ENCODE results near the gene IFNGR2. TPM values are rescaled to one million over a fixed set of nuclear protein-coding genes. Genes with fewer than 3 reads are reported as not detected.
A peak's percentile ranks its signal among the peaks of the same experiment; 100 is the strongest.

Gene IFNGR2
- total and polyA plus RNA-seq, 7 experiments from 2014 or later = 9.1 to 80.5 (median 33.7) TPM

DNA sequence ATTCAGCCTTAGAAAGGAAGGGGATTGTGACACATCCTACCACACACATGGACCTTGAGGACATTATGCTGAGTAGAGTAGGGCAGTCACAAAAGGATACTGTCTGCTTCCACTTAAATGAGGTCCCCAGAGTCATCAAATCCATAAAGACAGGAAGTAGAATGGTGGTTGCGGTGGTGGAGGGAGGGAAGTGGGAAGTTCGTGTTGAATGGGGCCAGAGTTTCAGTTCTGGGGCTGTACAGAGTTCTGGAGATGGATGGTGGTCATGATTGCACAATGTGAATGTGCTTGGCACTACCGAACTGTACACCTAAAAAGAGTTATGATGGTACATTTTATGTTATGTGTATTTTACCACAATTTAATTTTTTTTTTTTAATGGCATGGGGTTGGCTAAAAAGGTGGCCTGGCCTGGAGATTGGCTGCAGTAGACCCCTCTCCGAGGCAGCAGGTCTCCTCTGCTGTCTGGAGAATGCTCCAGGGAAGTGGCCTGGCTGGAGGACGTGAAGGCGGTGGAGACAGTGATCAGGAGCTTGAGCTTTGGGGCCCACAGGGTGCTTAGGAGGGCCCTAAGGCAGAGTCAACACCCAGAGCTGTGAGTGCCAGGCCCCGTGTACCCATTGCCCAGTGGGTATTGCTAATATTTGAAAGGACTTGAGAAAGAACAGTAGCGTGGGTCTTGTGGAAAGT, 30.4 kb downstream of the IFNGR2 start:
- intact Hi-C loops (cut with micrococcal nuclease) = loop anchor here in 1 of 2 donors (2.0 kb wide), 1 partner anchor 51 kb away; no protein-coding TSS in a partner anchor
- H3K4me1 Mint-ChIP-seq = peaks cover 0 to 32% (median 10%) of the 10 kb centered on the region in 7 donors
- no peak overlapping the region for H3K4me3 ChIP-seq (ENCODE audit: low read length)
- no peaks in the 10 kb centered on the region for H3K9me3 Mint-ChIP-seq
- POLR2A ChIA-PET = interaction anchor here (1.4 kb wide), 1 partner anchor 23 kb away, joined by 3 read pairs; no protein-coding TSS in a partner anchor
- no peaks in the 10 kb centered on the region for H3K27me3 ChIP-seq (ENCODE audit: control insufficient read depth in 2 of 2, insufficient read depth in 2 of 2, low read length in 2 of 2)
- H3K4me3 Mint-ChIP-seq = peak overlapping the region in 2 of 10 donors; percentile 21 to 61
- DNase-seq = no peak
- H3K27ac Mint-ChIP-seq = peak overlapping the region; percentile 20 to 83 (median 70)
- H3K36me3 ChIP-seq (ENCODE audit: control insufficient read depth in 2 of 3, insufficient read depth in 3 of 3, low read length in 3 of 3) = peaks cover 10 to 91% (median 12%) of the 10 kb centered on the region in 3 experiments
- H3K9me3 ChIP-seq (ENCODE audit: control insufficient read depth in 2 of 3, low read length in 3 of 3) = no peaks in the 10 kb centered on the region
- no peak overlapping the region for H3K27ac ChIP-seq (ENCODE audit: low read depth, low read length)
- CTCF ChIA-PET = interaction anchor here (2.2 kb wide), 1 partner anchor 13 kb away, joined by 11 read pairs; no protein-coding TSS in a partner anchor
- peaks cover 7 to 43% (median 18%) of the 10 kb centered on the region in 5 donors for H3K36me3 Mint-ChIP-seq
- H3K27me3 Mint-ChIP-seq = no peaks in the 10 kb centered on the region
- no peaks in the 10 kb centered on the region for H3K4me1 ChIP-seq (ENCODE audit: control insufficient read depth in 2 of 2, insufficient read depth in 2 of 2, low read length in 2 of 2)
- ATAC-seq = peak; percentile 31

DNA sequence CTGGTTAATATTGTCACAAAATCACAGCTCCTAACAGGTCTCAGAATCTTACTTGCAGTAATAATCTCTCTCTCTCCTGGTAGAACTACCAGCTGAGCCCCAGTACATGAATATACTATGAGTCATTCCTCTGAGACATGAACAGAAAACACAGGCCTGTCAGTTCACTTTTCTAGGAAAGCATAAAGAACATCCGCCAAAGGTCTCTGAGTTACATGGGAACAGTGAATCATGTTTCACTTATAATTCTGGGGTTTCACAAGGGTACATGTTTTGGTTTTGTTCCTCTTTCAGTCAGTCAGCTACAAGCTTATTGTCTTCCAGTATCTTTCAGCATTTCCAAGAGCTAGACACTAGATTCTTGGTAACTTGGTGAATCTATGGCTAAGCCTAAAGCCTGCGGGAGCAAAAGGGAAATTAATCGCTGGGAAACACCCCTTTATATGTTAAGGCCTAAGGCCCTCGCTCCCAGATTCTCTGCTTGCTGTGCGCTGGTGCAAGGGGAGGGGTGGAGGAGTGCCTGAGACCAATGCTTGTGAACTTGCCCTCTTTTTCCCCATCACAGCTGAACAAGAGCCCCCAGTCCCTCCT, 31.7 kb downstream of the IFNGR2 start:
- POLR2A ChIA-PET = interaction anchor here (1.4 to 1.7 kb wide), 2 partner anchors 22 to 74 kb away, joined by 3 read pairs; no protein-coding TSS in a partner anchor
- CTCF ChIA-PET = interaction anchor here (0.6 to 2.2 kb wide), 2 partner anchors 11 to 53 kb away, joined by 5 to 11 read pairs; no protein-coding TSS in a partner anchor
- Histone ChIP-seq H3K4me1 (ENCODE audit: control insufficient read depth in 2 of 2, insufficient read depth in 2 of 2, low read length in 2 of 2) (no peaks in the 10 kb centered on the region), H3K27me3 (ENCODE audit: control insufficient read depth in 2 of 2, insufficient read depth in 2 of 2, low read length in 2 of 2) (no peaks in the 10 kb centered on the region), H3K36me3 (ENCODE audit: control insufficient read depth in 2 of 3, insufficient read depth in 3 of 3, low read length in 3 of 3) (peaks cover 7 to 83% (median 10%) of the 10 kb centered on the region in 3 experiments), H3K27ac (ENCODE audit: low read depth, low read length) (peak overlapping the region; percentile 17), H3K9me3 (ENCODE audit: control insufficient read depth in 2 of 3, low read length in 3 of 3) (no peaks in the 10 kb centered on the region), H3K4me3 (ENCODE audit: low read length) (no peak overlapping the region)
- Mint-ChIP-seq H3K4me1 (peaks cover 0 to 32% (median 10%) of the 10 kb centered on the region in 7 donors), H3K4me3 (peak overlapping the region in 2 of 10 donors; percentile 59 to 62), H3K9me3 (no peaks in the 10 kb centered on the region), H3K36me3 (peaks cover 7 to 45% (median 22%) of the 10 kb centered on the region in 5 donors), H3K27me3 (no peaks in the 10 kb centered on the region), H3K27ac (peak overlapping the region; percentile 28 to 85 (median 68))
- intact Hi-C loops (cut with micrococcal nuclease) = loop anchor here in 1 of 2 donors (2.0 kb wide), 1 partner anchor 52 kb away; no protein-coding TSS in a partner anchor
- peak; percentile 88 for ATAC-seq
- DNase-seq = peak in 1 of 9 donors; percentile 24

DNA sequence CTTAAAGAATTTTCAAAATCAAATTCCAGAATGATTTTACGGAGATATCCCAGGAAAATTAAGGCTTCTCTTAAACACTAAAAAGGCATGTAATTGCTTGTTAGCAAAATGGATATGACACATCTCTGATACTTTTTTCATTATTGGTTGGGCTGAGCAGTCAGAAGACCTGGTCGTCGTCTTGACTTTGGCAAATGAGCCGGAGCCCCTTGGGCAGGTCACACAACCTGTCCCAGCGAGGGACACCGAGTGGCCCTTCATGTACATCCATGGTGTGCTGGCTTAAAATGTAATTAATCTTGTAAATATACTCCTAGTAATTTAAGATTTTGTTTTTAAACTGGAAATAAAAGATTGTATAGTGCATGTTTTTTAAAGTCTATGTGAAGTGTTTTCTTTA, 33.9 kb downstream of the IFNGR2 start:
- Histone ChIP-seq H3K4me1 (ENCODE audit: control insufficient read depth in 2 of 2, insufficient read depth in 2 of 2, low read length in 2 of 2) (no peaks in the 10 kb centered on the region), H3K27ac (ENCODE audit: low read depth, low read length) (no peak overlapping the region), H3K36me3 (ENCODE audit: control insufficient read depth in 2 of 3, insufficient read depth in 3 of 3, low read length in 3 of 3) (peaks cover 3 to 62% (median 9%) of the 10 kb centered on the region in 3 experiments), H3K9me3 (ENCODE audit: control insufficient read depth in 2 of 3, low read length in 3 of 3) (no peaks in the 10 kb centered on the region), H3K27me3 (ENCODE audit: control insufficient read depth in 2 of 2, insufficient read depth in 2 of 2, low read length in 2 of 2) (no peaks in the 10 kb centered on the region), H3K4me3 (ENCODE audit: low read length) (no peak overlapping the region)
- Mint-ChIP-seq H3K4me3 (no peak overlapping the region), H3K4me1 (peaks cover 0 to 31% (median 15%) of the 10 kb centered on the region in 7 donors), H3K27ac (peak overlapping the region in 4 of 9 donors; percentile 32 to 72 (median 56)), H3K9me3 (no peaks in the 10 kb centered on the region), H3K27me3 (no peaks in the 10 kb centered on the region), H3K36me3 (peaks cover 7 to 41% (median 20%) of the 10 kb centered on the region in 5 donors)
- DNase-seq (no peak), ATAC-seq (no peak)
- ChIA-PET POLR2A (interaction anchor here (0.6 to 1.3 kb wide), 3 partner anchors 8 to 27 kb away, joined by 3 to 4 read pairs (median 3); no protein-coding TSS in a partner anchor), CTCF (no interaction called here)
- intact Hi-C loops (cut with micrococcal nuclease) = no loop called here

DNA sequence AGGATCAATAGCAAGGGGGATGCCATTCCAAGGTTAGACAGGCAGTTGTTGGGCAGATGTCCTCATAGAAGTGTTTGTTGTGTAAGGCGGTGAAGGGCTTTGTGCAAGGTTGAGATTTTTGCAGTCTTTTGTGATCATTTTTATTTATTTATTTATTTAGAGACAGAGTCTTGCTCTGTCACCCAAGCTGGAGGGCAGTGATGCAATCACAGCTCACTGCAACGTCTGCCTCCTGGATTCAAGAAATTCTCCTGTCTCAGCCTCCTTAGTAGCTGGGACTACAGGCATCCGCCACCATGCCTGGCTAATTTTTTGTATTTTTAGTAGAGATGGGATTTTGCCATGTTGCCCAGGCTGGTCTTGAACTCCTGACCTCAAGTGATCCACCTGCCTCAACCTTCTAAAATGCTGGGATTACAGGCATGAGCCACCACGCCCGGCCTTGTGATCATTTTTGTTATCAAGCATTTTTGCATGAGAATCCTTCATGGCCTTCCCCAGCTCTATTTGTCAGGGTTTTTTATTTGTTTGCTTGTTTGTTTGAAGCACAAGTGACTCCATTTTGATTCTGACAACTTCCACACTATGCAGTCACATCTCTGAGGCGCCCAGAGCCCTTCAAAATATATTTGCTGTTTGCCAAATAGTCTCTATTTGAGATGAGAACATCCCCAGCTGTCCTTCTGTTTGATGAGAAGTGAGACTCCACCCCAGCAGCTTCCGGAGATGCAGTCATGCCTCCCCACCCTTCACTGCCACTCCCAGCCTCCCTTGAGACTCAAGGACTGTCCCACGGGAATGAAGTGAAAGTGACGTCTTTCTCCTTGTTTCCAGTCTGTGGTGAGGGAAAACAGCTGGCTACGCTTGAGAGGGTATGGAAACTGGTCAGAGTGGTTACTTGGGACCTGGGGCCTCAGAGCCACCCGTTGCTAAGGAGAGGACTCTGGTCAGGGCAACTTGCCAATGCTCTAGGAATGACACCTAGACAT, 38.6 kb downstream of the IFNGR2 start:
- peaks cover 0 to 19% (median 12%) of the 10 kb centered on the region in 5 donors for H3K36me3 Mint-ChIP-seq
- intact Hi-C loops (cut with micrococcal nuclease) = loop anchor here (5.0 to 10.0 kb wide), 2 partner anchors 39 to 507 kb away; partner anchors contain the start of gene IFNGR2 (in 1 of the 2)
- no peaks in the 10 kb centered on the region for H3K27me3 Mint-ChIP-seq
- H3K9me3 Mint-ChIP-seq = no peaks in the 10 kb centered on the region
- Histone ChIP-seq H3K36me3 (ENCODE audit: control insufficient read depth in 2 of 3, insufficient read depth in 3 of 3, low read length in 3 of 3) (peaks cover 0 to 25% (median 2%) of the 10 kb centered on the region in 3 experiments), H3K9me3 (ENCODE audit: control insufficient read depth in 2 of 3, low read length in 3 of 3) (no peaks in the 10 kb centered on the region), H3K27ac (ENCODE audit: low read depth, low read length) (no peak overlapping the region), H3K4me3 (ENCODE audit: low read length) (no peak overlapping the region), H3K27me3 (ENCODE audit: control insufficient read depth in 2 of 2, insufficient read depth in 2 of 2, low read length in 2 of 2) (no peaks in the 10 kb centered on the region), H3K4me1 (ENCODE audit: control insufficient read depth in 2 of 2, insufficient read depth in 2 of 2, low read length in 2 of 2) (no peaks in the 10 kb centered on the region)
- peaks cover 4 to 10% (median 6%) of the 10 kb centered on the region in 7 donors for H3K4me1 Mint-ChIP-seq
- ATAC-seq = no peak
- ChIA-PET POLR2A (interaction anchor here (0.9 kb wide), 1 partner anchor 240 kb away, joined by 3 read pairs; no protein-coding TSS in a partner anchor), CTCF (interaction anchor here (0.6 to 1.8 kb wide), 5 partner anchors 57 to 245 kb away, joined by 3 to 10 read pairs (median 4); no protein-coding TSS in a partner anchor)
- peak overlapping the region in 6 of 9 donors; percentile 9 to 78 (median 55) for H3K27ac Mint-ChIP-seq
- DNase-seq = no peak
- no peak overlapping the region for H3K4me3 Mint-ChIP-seq

DNA sequence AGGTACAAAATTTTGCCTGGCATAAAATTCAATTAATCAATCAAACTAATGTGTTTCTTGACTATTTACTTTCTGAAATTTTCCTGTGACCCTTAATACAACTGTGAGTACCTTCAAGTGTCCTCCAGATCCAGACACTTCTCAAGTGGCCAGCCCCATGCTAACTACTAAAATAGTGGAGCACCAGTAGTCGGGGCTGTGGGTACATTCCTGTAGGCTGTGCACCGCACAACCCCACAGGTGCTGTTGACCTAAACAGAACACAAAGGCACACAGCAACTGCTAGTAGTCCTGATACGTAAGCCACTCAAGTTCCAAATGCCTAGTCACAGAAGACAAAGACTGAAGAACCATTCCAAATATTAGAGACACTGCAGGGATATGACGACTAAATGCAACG, 40.0 kb downstream of the IFNGR2 start:
- peaks cover 4 to 10% (median 6%) of the 10 kb centered on the region in 7 donors for H3K4me1 Mint-ChIP-seq
- ChIA-PET POLR2A (no interaction called here), CTCF (interaction anchor here (1.0 to 1.2 kb wide), 2 partner anchors 23 to 74 kb away, joined by 3 read pairs; no protein-coding TSS in a partner anchor)
- peaks cover 0 to 15% (median 11%) of the 10 kb centered on the region in 5 donors for H3K36me3 Mint-ChIP-seq
- no peak overlapping the region for H3K4me3 ChIP-seq (ENCODE audit: low read length)
- DNase-seq = no peak
- intact Hi-C loops (cut with micrococcal nuclease) = loop anchor here (5.0 to 10.0 kb wide), 2 partner anchors 41 to 508 kb away; partner anchors contain the start of gene IFNGR2 (in 1 of the 2)
- no peaks in the 10 kb centered on the region for H3K9me3 Mint-ChIP-seq
- H3K27me3 ChIP-seq (ENCODE audit: control insufficient read depth in 2 of 2, insufficient read depth in 2 of 2, low read length in 2 of 2) = no peaks in the 10 kb centered on the region
- H3K9me3 ChIP-seq (ENCODE audit: control insufficient read depth in 2 of 3, low read length in 3 of 3) = no peaks in the 10 kb centered on the region
- H3K27me3 Mint-ChIP-seq = no peaks in the 10 kb centered on the region
- H3K36me3 ChIP-seq (ENCODE audit: control insufficient read depth in 2 of 3, insufficient read depth in 3 of 3, low read length in 3 of 3) = peaks cover 0 to 14% (median 2%) of the 10 kb centered on the region in 3 experiments
- ATAC-seq = no peak
- H3K27ac ChIP-seq (ENCODE audit: low read depth, low read length) = no peak overlapping the region
- no peaks in the 10 kb centered on the region for H3K4me1 ChIP-seq (ENCODE audit: control insufficient read depth in 2 of 2, insufficient read depth in 2 of 2, low read length in 2 of 2)
- peak overlapping the region in 1 of 9 donors; percentile 50 for H3K27ac Mint-ChIP-seq
- H3K4me3 Mint-ChIP-seq = no peak overlapping the region
